DND-41 (cell line): ENCODE results near the gene FHIT.

ENCODE experiments used
- ATAC-seq: fragments of 200-7000 bp; cut with Tn5 transposase; 3 replicates; pipeline ENCODE4 v1.9.1; 2021; ENCODE audit warnings: low read depth; ENCODE audit not compliant: insufficient read depth
- DNase-seq: peaks from one replicate; pipeline ENCODE4 v3.0.0-alpha.2; 2020
- H2AFZ ChIP-seq: 2 replicates; pipeline ENCODE4 v1.6.0; 2012; ENCODE audit warnings: low read depth, low read length
- H3K27ac ChIP-seq: 2 replicates; pipeline ENCODE4 v1.5.1; 2012; ENCODE audit warnings: low read length, inconsistent platforms
- H3K27me3 ChIP-seq: fragments of 200-600 bp; sonication (generic); 2 replicates; pipeline ENCODE4 v1.6.0; 2012; ENCODE audit warnings: low read length, mild to moderate bottlenecking, inconsistent platforms; ENCODE audit not compliant: insufficient read depth, poor library complexity
- H3K36me3 ChIP-seq: 2 replicates; pipeline ENCODE4 v1.5.1; 2012; ENCODE audit warnings: low read length, inconsistent platforms; ENCODE audit not compliant: insufficient read depth
- H3K4me1 ChIP-seq: 2 replicates; pipeline ENCODE4 v1.5.1; 2012; ENCODE audit warnings: mild to moderate bottlenecking, low read length; ENCODE audit not compliant: insufficient read depth
- H3K4me2 ChIP-seq: 2 replicates; pipeline ENCODE4 v1.6.0; 2012; ENCODE audit warnings: mild to moderate bottlenecking, moderate library complexity, low read length, inconsistent platforms; ENCODE audit not compliant: insufficient read depth
- H3K4me3 ChIP-seq, 2 experiments: fragments of 200-600 bp in 1 of 2; shearing (Covaris generic) in 1 of 2; 2 replicates each; pipeline ENCODE4 v1.5.1; 2012 to 2016; ENCODE audit warnings: inconsistent platforms in 2 of 2, low read length in 2 of 2, mild to moderate bottlenecking in 2 of 2, low read depth in 1 of 2, moderate library complexity in 1 of 2
- H3K79me2 ChIP-seq: 2 replicates; pipeline ENCODE4 v1.6.0; 2012; ENCODE audit warnings: low read length, inconsistent platforms; ENCODE audit not compliant: insufficient read depth
- H3K9ac ChIP-seq: 2 replicates; pipeline ENCODE4 v1.6.0; 2012; ENCODE audit warnings: low read depth, mild to moderate bottlenecking, inconsistent platforms, low read length, moderate library complexity
- H3K9me3 ChIP-seq: 2 replicates; pipeline ENCODE4 v1.5.1; 2012; ENCODE audit warnings: low read length, moderate library complexity, mild to moderate bottlenecking, inconsistent platforms; ENCODE audit not compliant: insufficient read depth, severe bottlenecking
- H4K20me1 ChIP-seq: 2 replicates; pipeline ENCODE4 v1.6.0; 2012; ENCODE audit warnings: low read length; ENCODE audit not compliant: insufficient read depth
- EZH2 ChIP-seq: IDR thresholded peaks from 3 replicates; pipeline ENCODE4 v1.6.1; 2012; ENCODE audit warnings: borderline replicate concordance, low read depth, mild to moderate bottlenecking, moderate library complexity, low read length, inconsistent platforms; ENCODE audit not compliant: severe bottlenecking
- TF ChIP-seq, protein P1 (sequence below): IDR thresholded peaks from 2 replicates; pipeline ENCODE4 v1.5.1; 2012; ENCODE audit warnings: borderline replicate concordance, low read length, moderate library complexity, mild to moderate bottlenecking; ENCODE audit not compliant: poor library complexity, severe bottlenecking; ENCODE audit errors: extremely low read depth

The FHIT gene

DNA sequence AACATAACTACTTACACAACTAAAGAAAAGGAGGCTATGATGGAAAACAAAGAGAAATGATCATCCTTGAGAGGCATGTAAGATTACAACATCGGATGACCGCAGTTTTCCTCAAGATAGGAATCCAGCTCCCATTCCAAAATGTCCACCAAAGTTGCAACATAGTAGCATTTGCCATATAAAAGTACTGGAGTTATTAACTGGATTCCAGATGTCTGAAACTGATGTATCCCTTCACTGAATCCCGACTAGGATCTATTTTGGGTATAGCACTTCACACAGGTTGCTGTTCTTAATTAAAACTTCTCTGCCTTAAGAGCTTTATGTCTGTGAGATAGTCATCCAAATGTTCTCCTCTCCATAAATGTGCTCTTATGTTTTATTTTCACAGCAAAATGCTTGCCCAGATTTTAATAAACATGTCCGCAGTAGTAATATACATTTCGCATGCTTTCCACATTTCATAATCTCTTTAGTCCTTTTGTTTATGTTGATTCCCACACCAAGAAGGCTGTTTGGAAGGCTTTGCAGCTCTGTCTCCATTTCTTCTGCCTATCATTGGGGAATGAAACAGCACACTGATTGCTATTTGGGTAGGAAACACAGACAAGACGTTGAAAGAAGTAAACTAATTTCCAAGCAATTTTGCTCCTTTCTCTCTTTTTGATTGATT lies 1484.9 kb downstream of the FHIT start:
- Histone ChIP-seq H3K79me2 (no peaks in the 10 kb centered on the region), H3K9me3 (no peaks in the 10 kb centered on the region), H2AFZ (no peak overlapping the region), H3K4me3 (no peak overlapping the region), H3K27me3 (no peaks in the 10 kb centered on the region), H3K9ac (no peak overlapping the region), H3K27ac (no peak overlapping the region), H3K4me2 (no peak overlapping the region), H4K20me1 (0 out of 2 replicates have a peak, but pooled peaks cover 7% of the 10 kb centered on the region), H3K4me1 (peaks cover 3% of the 10 kb centered on the region), H3K36me3 (peaks cover 5% of the 10 kb centered on the region)
- ATAC-seq (no peak), DNase-seq (no peak)
- no peak for TF ChIP-seq EZH2
- TF ChIP-seq, protein P1, sequence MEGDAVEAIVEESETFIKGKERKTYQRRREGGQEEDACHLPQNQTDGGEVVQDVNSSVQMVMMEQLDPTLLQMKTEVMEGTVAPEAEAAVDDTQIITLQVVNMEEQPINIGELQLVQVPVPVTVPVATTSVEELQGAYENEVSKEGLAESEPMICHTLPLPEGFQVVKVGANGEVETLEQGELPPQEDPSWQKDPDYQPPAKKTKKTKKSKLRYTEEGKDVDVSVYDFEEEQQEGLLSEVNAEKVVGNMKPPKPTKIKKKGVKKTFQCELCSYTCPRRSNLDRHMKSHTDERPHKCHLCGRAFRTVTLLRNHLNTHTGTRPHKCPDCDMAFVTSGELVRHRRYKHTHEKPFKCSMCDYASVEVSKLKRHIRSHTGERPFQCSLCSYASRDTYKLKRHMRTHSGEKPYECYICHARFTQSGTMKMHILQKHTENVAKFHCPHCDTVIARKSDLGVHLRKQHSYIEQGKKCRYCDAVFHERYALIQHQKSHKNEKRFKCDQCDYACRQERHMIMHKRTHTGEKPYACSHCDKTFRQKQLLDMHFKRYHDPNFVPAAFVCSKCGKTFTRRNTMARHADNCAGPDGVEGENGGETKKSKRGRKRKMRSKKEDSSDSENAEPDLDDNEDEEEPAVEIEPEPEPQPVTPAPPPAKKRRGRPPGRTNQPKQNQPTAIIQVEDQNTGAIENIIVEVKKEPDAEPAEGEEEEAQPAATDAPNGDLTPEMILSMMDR, result no peak

DNA sequence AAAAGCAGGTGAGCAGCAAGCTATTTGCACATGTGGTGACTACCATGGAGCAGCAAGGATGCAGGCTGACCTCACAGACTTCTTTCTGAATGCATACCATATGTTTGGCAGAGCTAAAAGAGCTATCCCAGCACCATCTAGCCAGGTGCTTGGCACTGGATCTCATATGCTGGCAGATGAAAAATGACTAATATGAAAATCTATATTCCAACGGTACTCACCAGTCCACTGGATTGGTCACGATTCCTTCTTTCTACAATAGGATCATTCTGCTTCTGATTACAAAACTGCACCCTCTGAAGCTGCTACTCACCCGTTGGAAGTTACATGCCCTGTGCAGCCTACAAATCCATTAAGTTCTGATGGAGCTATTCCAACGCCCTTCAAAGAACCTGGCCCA lies 1487.1 kb downstream of the FHIT start:
- TF ChIP-seq, protein P1, result no peak
- no peak for TF ChIP-seq EZH2
- 0 out of 2 replicates have a peak, but pooled peaks cover 2% of the 10 kb centered on the region for H3K4me1 ChIP-seq
- H3K4me2 ChIP-seq, result no peak overlapping the region
- ATAC-seq (no peak), DNase-seq (no peak)
- H4K20me1 ChIP-seq, result no peaks in the 10 kb centered on the region
- H3K36me3 ChIP-seq, result peaks cover 5% of the 10 kb centered on the region
- H3K27me3 ChIP-seq, result no peaks in the 10 kb centered on the region
- H3K27ac ChIP-seq, result no peak overlapping the region
- H3K79me2 ChIP-seq, result no peaks in the 10 kb centered on the region; the same call in 1 of the 2 replicates
- H2AFZ ChIP-seq, result no peak overlapping the region
- H3K4me3 ChIP-seq, result no peak overlapping the region
- H3K9ac ChIP-seq, result no peak overlapping the region
- H3K9me3 ChIP-seq, result no peaks in the 10 kb centered on the region

DNA sequence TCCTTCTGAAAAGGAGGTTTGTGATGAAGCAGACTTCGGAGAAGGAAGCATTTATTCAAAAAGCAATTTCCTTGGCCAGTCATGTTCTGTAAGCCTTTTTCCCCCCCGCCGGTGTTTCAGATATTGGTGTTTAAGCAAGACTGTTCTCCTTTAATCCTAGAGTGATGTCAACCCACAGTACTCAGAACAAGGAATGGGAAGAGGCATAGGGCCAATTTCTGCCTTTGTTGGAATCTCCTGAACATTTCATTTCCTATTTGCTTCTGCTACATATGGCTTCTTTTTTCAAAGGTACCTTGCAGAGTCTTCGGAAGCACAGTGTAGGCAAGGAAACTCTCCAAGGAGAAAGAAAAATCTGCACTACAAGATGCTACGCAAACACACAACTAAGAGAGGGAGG lies 1488.3 kb downstream of the FHIT start:
- no peak for TF ChIP-seq EZH2
- TF ChIP-seq, protein P1, result no peak
- DNase-seq (no peak), ATAC-seq (no peak)
- Histone ChIP-seq H3K36me3 (peaks cover 5% of the 10 kb centered on the region; the same call in 1 of the 2 replicates), H3K27me3 (no peaks in the 10 kb centered on the region), H3K79me2 (no peaks in the 10 kb centered on the region; the same call in 1 of the 2 replicates), H3K27ac (no peak overlapping the region), H2AFZ (no peak overlapping the region), H3K9me3 (no peaks in the 10 kb centered on the region), H3K9ac (no peak overlapping the region), H4K20me1 (no peaks in the 10 kb centered on the region), H3K4me2 (no peak overlapping the region), H3K4me3 (no peak overlapping the region), H3K4me1 (0 out of 2 replicates have a peak, but pooled peaks cover 7% of the 10 kb centered on the region)
